Endothelial cell of umbilical vein (primary cell): ENCODE measurements around the gene HMGCS2.

Experiments
- EZH2 ChIP-seq: IDR thresholded peaks from 2 replicates; pipeline ENCODE4 v1.6.1; 2012; ENCODE audit warnings: borderline replicate concordance, low read depth, mild to moderate bottlenecking, moderate library complexity, low read length, inconsistent platforms; ENCODE audit not compliant: severe bottlenecking
- JUN ChIP-seq: IDR thresholded peaks from 2 replicates; pipeline ENCODE4 v1.6.1; 2011; ENCODE audit warnings: borderline replicate concordance, low read depth; ENCODE audit not compliant: insufficient read length, insufficient read depth
- POLR2A ChIP-seq: IDR thresholded peaks from 2 replicates; pipeline ENCODE4 v1.6.1; 2012; ENCODE audit warnings: low read depth, mild to moderate bottlenecking, control low read depth, low read length
- TF ChIP-seq, protein P1 (sequence below), 2 donors: IDR thresholded peaks; 1 replicate in 1 of 2; 2 replicates in 1 of 2; pipeline ENCODE4 v1.5.1; 2011; ENCODE audit warnings: low read length in 2 of 2, mild to moderate bottlenecking in 2 of 2, moderate library complexity in 2 of 2, control low read depth in 1 of 2, inconsistent platforms in 1 of 2, low read depth in 1 of 2; ENCODE audit not compliant: insufficient read depth in 1 of 2; ENCODE audit errors: extremely low read depth in 1 of 2

DNA sequence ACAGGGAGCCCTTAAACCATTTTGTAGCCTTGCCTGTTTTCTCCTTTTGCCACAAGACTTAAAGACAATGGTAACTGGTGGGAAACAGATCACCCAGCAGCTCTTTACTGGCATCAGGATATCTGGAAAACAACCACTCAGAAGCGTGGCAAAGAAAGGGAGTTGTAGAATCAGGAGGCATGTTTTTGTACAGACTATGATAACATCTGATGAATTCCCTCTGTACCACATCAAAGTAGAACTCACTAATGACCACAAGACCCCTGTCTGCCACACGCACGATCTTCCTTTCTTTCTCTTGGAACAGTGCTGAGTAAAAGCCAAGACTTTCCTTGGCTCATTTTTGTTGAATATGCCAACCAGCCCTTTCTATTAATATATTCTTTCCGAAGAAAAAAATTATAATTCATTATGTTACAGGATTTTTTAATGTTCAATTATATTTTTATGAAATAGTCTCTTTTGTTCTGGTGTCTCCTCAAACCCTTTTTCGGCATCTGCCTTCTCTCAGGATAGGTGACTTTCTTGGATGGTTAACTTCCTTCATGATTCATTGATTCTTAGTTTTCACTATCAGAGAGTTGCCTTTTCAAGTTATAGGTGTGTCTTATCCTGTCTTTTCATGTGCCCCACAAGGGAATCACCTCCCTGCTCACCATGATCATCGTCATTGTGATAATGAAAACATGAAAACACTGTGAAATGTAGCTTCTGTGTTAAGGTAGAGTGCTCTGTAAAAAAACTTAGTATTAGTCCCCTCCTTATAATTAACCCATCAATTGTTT is 64.8 kb downstream of the HMGCS2 start:
- TF ChIP-seq, protein P1, sequence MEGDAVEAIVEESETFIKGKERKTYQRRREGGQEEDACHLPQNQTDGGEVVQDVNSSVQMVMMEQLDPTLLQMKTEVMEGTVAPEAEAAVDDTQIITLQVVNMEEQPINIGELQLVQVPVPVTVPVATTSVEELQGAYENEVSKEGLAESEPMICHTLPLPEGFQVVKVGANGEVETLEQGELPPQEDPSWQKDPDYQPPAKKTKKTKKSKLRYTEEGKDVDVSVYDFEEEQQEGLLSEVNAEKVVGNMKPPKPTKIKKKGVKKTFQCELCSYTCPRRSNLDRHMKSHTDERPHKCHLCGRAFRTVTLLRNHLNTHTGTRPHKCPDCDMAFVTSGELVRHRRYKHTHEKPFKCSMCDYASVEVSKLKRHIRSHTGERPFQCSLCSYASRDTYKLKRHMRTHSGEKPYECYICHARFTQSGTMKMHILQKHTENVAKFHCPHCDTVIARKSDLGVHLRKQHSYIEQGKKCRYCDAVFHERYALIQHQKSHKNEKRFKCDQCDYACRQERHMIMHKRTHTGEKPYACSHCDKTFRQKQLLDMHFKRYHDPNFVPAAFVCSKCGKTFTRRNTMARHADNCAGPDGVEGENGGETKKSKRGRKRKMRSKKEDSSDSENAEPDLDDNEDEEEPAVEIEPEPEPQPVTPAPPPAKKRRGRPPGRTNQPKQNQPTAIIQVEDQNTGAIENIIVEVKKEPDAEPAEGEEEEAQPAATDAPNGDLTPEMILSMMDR (IDR thresholded peaks at IDR 0.05; ENCODE audit: extremely low read depth in 1 of 2, insufficient read depth in 1 of 2, low read depth in 1 of 2, low read length in 2 of 2), result no peak
- TF ChIP-seq JUN (no peak), EZH2 (no peak), POLR2A (no peak)
